Esophagus squamous epithelium (tissue), 4 donors: Measurements from ENCODE around the gene ASCL1.

Experiments
- POLR2A ChIP-seq, 4 donors: fragments of 450-650 bp; IDR thresholded peaks; one replicate each; pipeline ENCODE4 v1.6.1; 2017; ENCODE audit warnings: antibody characterized with exemption in 4 of 4, mild to moderate bottlenecking in 4 of 4, moderate library complexity in 3 of 4
- TF ChIP-seq, protein P1 (sequence below), 6 experiments: fragments of 450-650 bp in 4 of 6; fragments of 200-600 bp in 2 of 6; sonication (generic) in 2 of 6; IDR thresholded peaks; one replicate each; pipeline ENCODE4 v1.5.1; 2016 to 2019; ENCODE audit warnings: antibody characterized with exemption in 6 of 6, mild to moderate bottlenecking in 4 of 6, moderate library complexity in 4 of 6

DNA sequence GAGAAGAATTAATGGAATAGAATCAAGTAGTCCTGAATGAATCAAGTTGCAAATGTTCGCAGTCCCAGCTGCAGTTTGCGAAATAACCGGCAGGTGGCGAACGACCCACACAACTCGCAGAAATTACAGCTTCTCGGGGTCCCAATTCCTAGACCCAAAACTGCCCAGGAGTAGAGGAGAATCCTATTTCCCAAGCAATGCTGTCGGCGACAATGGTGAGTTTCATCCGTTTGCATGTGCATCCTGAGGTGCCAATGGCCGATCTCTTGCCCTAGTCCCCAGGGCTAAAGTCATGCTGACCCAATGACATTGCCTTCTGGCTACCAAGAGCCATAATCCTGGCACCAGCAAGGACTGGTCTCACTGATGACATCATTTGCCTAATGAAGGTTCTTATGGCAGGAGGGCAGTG, 8.5 kb upstream of the ASCL1 start:
- no peak for TF ChIP-seq POLR2A (IDR thresholded peaks at IDR 0.05)
- TF ChIP-seq, protein P1, sequence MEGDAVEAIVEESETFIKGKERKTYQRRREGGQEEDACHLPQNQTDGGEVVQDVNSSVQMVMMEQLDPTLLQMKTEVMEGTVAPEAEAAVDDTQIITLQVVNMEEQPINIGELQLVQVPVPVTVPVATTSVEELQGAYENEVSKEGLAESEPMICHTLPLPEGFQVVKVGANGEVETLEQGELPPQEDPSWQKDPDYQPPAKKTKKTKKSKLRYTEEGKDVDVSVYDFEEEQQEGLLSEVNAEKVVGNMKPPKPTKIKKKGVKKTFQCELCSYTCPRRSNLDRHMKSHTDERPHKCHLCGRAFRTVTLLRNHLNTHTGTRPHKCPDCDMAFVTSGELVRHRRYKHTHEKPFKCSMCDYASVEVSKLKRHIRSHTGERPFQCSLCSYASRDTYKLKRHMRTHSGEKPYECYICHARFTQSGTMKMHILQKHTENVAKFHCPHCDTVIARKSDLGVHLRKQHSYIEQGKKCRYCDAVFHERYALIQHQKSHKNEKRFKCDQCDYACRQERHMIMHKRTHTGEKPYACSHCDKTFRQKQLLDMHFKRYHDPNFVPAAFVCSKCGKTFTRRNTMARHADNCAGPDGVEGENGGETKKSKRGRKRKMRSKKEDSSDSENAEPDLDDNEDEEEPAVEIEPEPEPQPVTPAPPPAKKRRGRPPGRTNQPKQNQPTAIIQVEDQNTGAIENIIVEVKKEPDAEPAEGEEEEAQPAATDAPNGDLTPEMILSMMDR (IDR thresholded peaks at IDR 0.05), result peak; percentile 67 to 89 (median 78)
